H4 (cell line): ENCODE results near the gene C19orf44. TPM values are rescaled to one million over a fixed set of nuclear protein-coding genes. Genes with fewer than 3 reads are reported as not detected.
"Not testable (repeated sequence)": the region's sequence is repeated elsewhere in the genome, so short reads cannot be mapped to it uniquely, and the experiment has no call there.

Experiments used
- DNase-seq: peaks from one replicate; pipeline ENCODE4 v3.0.0-alpha.2; 2015; ENCODE audit warnings: low spot score
- total RNA-seq: library from RNA; depleted of rRNA; stranded (reverse); fragments of >200 nt; shearing (Covaris generic); gene quantifications from 2 replicates; pipeline ENCODE4 v1.2.3, GENCODE V29; 2014

Gene C19orf44
- total RNA-seq, 1 experiment from 2014 or later, result 6.7 TPM

- DNase-seq, result no peak
These were observed 40.9 kb downstream of the C19orf44 start for GRCh38 chr19:16537111-16537510.

GRCh38 chr19:16540948-16541347, 44.8 kb downstream of the C19orf44 start:
- no peak for DNase-seq

- DNase-seq, result no peak
These were observed 45.4 kb downstream of the C19orf44 start for GRCh38 chr19:16541526-16542044.

- DNase-seq, result peak; percentile 92
These were observed 46.1 kb downstream of the C19orf44 start, which contains the start of gene CHERP for GRCh38 chr19:16542045-16542909. CHERP (minus strand) TSS chr19:16542437; CDS start chr19:16542378, 59 bp downstream.

GRCh38 chr19:16542910-16543472, 46.8 kb downstream of the C19orf44 start:
- no peak for DNase-seq

GRCh38 chr19:16543734-16544133, 47.5 kb downstream of the C19orf44 start:
- DNase-seq, result not testable (repeated sequence)

GRCh38 chr19:16544473-16545231, 48.5 kb downstream of the C19orf44 start:
- no peak for DNase-seq

- DNase-seq, result no peak
These were observed 52.8 kb downstream of the C19orf44 start for GRCh38 chr19:16548956-16549355.

- not testable (repeated sequence) for DNase-seq
These were observed 55.7 kb downstream of the C19orf44 start for GRCh38 chr19:16551902-16552301.

- no peak for DNase-seq
These were observed 58.6 kb downstream of the C19orf44 start for GRCh38 chr19:16554776-16555175.

- DNase-seq, result no peak
These were observed 63.6 kb downstream of the C19orf44 start for GRCh38 chr19:16559780-16560276.

- no peak for DNase-seq
These were observed 65.2 kb downstream of the C19orf44 start for GRCh38 chr19:16561382-16561781.

- no peak for DNase-seq
These were observed 66.4 kb downstream of the C19orf44 start for GRCh38 chr19:16562608-16563025.

GRCh38 chr19:16564842-16565241, 68.6 kb downstream of the C19orf44 start:
- no peak for DNase-seq

GRCh38 chr19:16566161-16566560, 70.0 kb downstream of the C19orf44 start:
- DNase-seq, result no peak

- DNase-seq, result no peak
These were observed 70.5 kb downstream of the C19orf44 start for GRCh38 chr19:16566702-16567101.

- DNase-seq, result no peak
These were observed 73.6 kb downstream of the C19orf44 start for GRCh38 chr19:16569609-16570320.
